GM12892 (cell line): ENCODE results near the gene SNU13.

Experiments used
- POLR2AphosphoS5 ChIP-seq: IDR thresholded peaks from 2 replicates; pipeline ENCODE4 v1.6.1; 2011; ENCODE audit warnings: low read depth, low read length, control low read depth
- TAF1 ChIP-seq: IDR thresholded peaks from 2 replicates; pipeline ENCODE4 v1.6.1; 2011; ENCODE audit warnings: low read depth, mild to moderate bottlenecking, control low read depth, low read length, borderline replicate concordance

- no peak for TF ChIP-seq POLR2AphosphoS5
- TF ChIP-seq TAF1 = no peak
Observed at GRCh38 chr22:41642331-41643110, 46.1 kb downstream of the SNU13 start.
